Keratinocyte (primary cell): ENCODE results near the gene ERBB4. TPM values are rescaled to one million over a fixed set of nuclear protein-coding genes. Genes with fewer than 3 reads are reported as not detected.

ENCODE experiments used
- DNase-seq: peaks from one replicate; pipeline ENCODE4 v3.0.0-alpha.2; 2011; ENCODE audit warnings: low read depth, missing footprints, low spot score
- FAIRE-seq: peaks from 2 replicates; lab custom pipeline; 2011; peaks lifted over from hg19 to GRCh38; lab: Jason Lieb, UNC
- H2AFZ ChIP-seq: 2 replicates; pipeline ENCODE4 v1.6.0; 2012; ENCODE audit warnings: low read length, control low read depth, inconsistent platforms; ENCODE audit not compliant: control insufficient read depth
- H3K27ac ChIP-seq: 2 replicates; pipeline ENCODE4 v1.5.1; 2011; ENCODE audit warnings: low read length; ENCODE audit not compliant: control insufficient read depth, insufficient read depth
- H3K27me3 ChIP-seq: 3 replicates; pipeline ENCODE4 v1.6.0; 2011; ENCODE audit warnings: low read length; ENCODE audit not compliant: control insufficient read depth, insufficient read depth; ENCODE audit errors: extremely low read depth
- H3K36me3 ChIP-seq, 2 experiments: 2 replicates in 1 of 2; 3 replicates in 1 of 2; pipeline ENCODE4 v1.5.1; 2011; ENCODE audit warnings: low read length in 2 of 2, mild to moderate bottlenecking in 1 of 2; ENCODE audit not compliant: control insufficient read depth in 2 of 2, insufficient read depth in 2 of 2; ENCODE audit errors: extremely low read depth in 1 of 2
- H3K4me1 ChIP-seq: 3 replicates; pipeline ENCODE4 v1.5.1; 2011; ENCODE audit warnings: low read length; ENCODE audit not compliant: control insufficient read depth, insufficient read depth; ENCODE audit errors: extremely low read depth
- H3K4me2 ChIP-seq: 3 replicates; pipeline ENCODE4 v1.6.0; 2011; ENCODE audit warnings: low read depth, low read length; ENCODE audit not compliant: control insufficient read depth, insufficient read depth; ENCODE audit errors: extremely low read depth
- H3K4me3 ChIP-seq, 3 experiments: fragments of 200-600 bp in 1 of 3; sonication (generic) in 1 of 3; 2 replicates in 2 of 3; 3 replicates in 1 of 3; pipeline ENCODE4 v1.5.1; 2011 to 2016; ENCODE audit warnings: low read length in 3 of 3, mild to moderate bottlenecking in 3 of 3, control low read depth in 2 of 3, inconsistent platforms in 1 of 3, low read depth in 1 of 3, mixed read lengths in 1 of 3, mixed run types in 1 of 3, moderate library complexity in 1 of 3; ENCODE audit not compliant: control insufficient read depth in 2 of 3, insufficient read depth in 2 of 3; ENCODE audit errors: extremely low read depth in 1 of 3
- H3K79me2 ChIP-seq: 2 replicates; pipeline ENCODE4 v1.6.0; 2012; ENCODE audit warnings: low read length; ENCODE audit not compliant: control insufficient read depth, insufficient read depth
- H3K9ac ChIP-seq: 3 replicates; pipeline ENCODE4 v1.6.0; 2011; ENCODE audit warnings: low read length; ENCODE audit not compliant: control insufficient read depth, insufficient read depth; ENCODE audit errors: extremely low read depth
- H3K9me1 ChIP-seq: 3 replicates; pipeline ENCODE4 v1.6.0; 2011; ENCODE audit warnings: low read length; ENCODE audit not compliant: control insufficient read depth, insufficient read depth; ENCODE audit errors: extremely low read depth
- H3K9me3 ChIP-seq: 2 replicates; pipeline ENCODE4 v1.5.1; 2012; ENCODE audit warnings: low read depth, low read length; ENCODE audit not compliant: control insufficient read depth
- H4K20me1 ChIP-seq: 3 replicates; pipeline ENCODE4 v1.6.0; 2011; ENCODE audit warnings: low read length; ENCODE audit not compliant: control insufficient read depth, insufficient read depth; ENCODE audit errors: extremely low read depth
- CTCF ChIP-seq, 3 experiments: IDR thresholded peaks in 1 of 3; conservative IDR thresholded peaks in 1 of 3; optimal IDR thresholded peaks in 1 of 3; 2 replicates in 2 of 3; 3 replicates in 1 of 3; pipeline versions ENCODE3 to v1.5.1; 2011; ENCODE audit warnings: low read length in 3 of 3, mild to moderate bottlenecking in 3 of 3, moderate library complexity in 2 of 3, control low read depth in 1 of 3, inconsistent platforms in 1 of 3; ENCODE audit not compliant: insufficient read depth in 2 of 3; ENCODE audit errors: extremely low read depth in 1 of 3
- EZH2 ChIP-seq: IDR thresholded peaks from one replicate; pipeline ENCODE4 v1.6.1; 2012; ENCODE audit warnings: inconsistent platforms, mild to moderate bottlenecking, low read length, moderate library complexity
- dilution Hi-C: fragments of 300-500 bp; cut with MboI; formaldehyde crosslinking; loops from one replicate; pipeline ENCODE4 v1.7.0; 2020; ENCODE audit warnings: low sequenced_read_pairs; ENCODE audit not compliant: extremely low pct_ligation_motif_present
- polyA plus RNA-seq, 5 experiments: library from polyadenylated mRNA; depleted of rRNA in 3 of 5; stranded (reverse) in 3 of 5; stranded (forward) in 1 of 5; unstranded in 1 of 5; fragments of >200 nt; gene quantifications; 1 replicate in 1 of 5; 2 replicates in 3 of 5; 3 replicates in 1 of 5; pipeline versions ENCODE4 v1.2.1 to v1.2.3, GENCODE V29; 2011 to 2012; ENCODE audit warnings: missing spikeins in 2 of 5, low read depth in 1 of 5, low replicate concordance in 1 of 5

Gene ERBB4
- polyA plus RNA-seq, 1 donor (not counting 4 experiments of a cell fraction or from before 2014, with no cell fraction given), result 0.01 TPM

GRCh38 chr2:212181646-212182045 is 357.0 kb downstream of the ERBB4 start:
- dilution Hi-C loops, result no loop called here
- no peaks in the 10 kb centered on the region for H3K27me3 ChIP-seq
- no peak overlapping the region for H3K9ac ChIP-seq
- no peak for DNase-seq
- no peaks in the 10 kb centered on the region for H3K79me2 ChIP-seq
- H3K9me3 ChIP-seq, result no peaks in the 10 kb centered on the region
- no peak overlapping the region for H2AFZ ChIP-seq
- no peak overlapping the region for H3K4me3 ChIP-seq
- no peaks in the 10 kb centered on the region for H3K9me1 ChIP-seq
- H3K4me1 ChIP-seq, result no peaks in the 10 kb centered on the region
- H4K20me1 ChIP-seq, result no peaks in the 10 kb centered on the region
- H3K4me2 ChIP-seq, result no peak overlapping the region
- no peak for TF ChIP-seq EZH2
- TF ChIP-seq CTCF (optimal IDR thresholded peaks at IDR 0.05 in 1 of 3, IDR thresholded peaks at IDR 0.05 in 1 of 3, conservative IDR thresholded peaks at IDR 0.05 in 1 of 3; ENCODE audit: extremely low read depth in 1 of 3, insufficient read depth in 2 of 3, low read length in 3 of 3), result no peak
- no peak overlapping the region for H3K27ac ChIP-seq
- no peak for FAIRE-seq
- no peaks in the 10 kb centered on the region for H3K36me3 ChIP-seq

- FAIRE-seq (no peak), DNase-seq (no peak)
- Histone ChIP-seq H3K4me1 (no peaks in the 10 kb centered on the region), H3K4me3 (no peak overlapping the region), H2AFZ (no peak overlapping the region), H3K27me3 (no peaks in the 10 kb centered on the region), H3K36me3 (no peaks in the 10 kb centered on the region), H3K9me1 (no peaks in the 10 kb centered on the region), H3K27ac (no peak overlapping the region), H3K9me3 (no peaks in the 10 kb centered on the region), H4K20me1 (no peaks in the 10 kb centered on the region), H3K79me2 (no peaks in the 10 kb centered on the region), H3K9ac (no peak overlapping the region), H3K4me2 (no peak overlapping the region)
- dilution Hi-C loops, result no loop called here
- no peak for TF ChIP-seq CTCF (optimal IDR thresholded peaks at IDR 0.05 in 1 of 3, IDR thresholded peaks at IDR 0.05 in 1 of 3, conservative IDR thresholded peaks at IDR 0.05 in 1 of 3; ENCODE audit: extremely low read depth in 1 of 3, insufficient read depth in 2 of 3, low read length in 3 of 3)
- no peak for TF ChIP-seq EZH2
Measured at GRCh38 chr2:212180408-212181083, 358.1 kb downstream of the ERBB4 start.
